Measurements from ENCODE around the gene NUP43.

DNA sequence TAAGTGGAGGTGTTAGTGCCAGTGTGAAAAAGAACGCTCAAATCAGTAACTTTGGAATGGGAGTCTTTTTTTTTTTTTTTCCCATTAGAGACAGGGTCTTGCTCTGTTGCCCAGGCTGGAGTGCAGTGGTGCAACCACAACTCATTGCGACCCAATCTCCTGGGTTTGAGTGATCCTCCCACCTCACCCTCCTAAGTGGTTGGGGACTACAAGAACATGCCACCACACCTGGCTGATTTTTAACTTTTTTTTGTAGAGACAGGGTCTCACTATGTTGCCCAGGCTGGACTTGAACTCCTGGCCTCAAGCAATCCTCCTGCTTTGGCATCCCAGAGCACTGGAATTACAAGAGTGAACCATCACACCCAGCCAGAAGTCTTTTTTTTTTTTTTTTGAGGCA lies 48.2 kb downstream of the NUP43 start:
- TF ChIP-seq POLR2AphosphoS5 (IDR thresholded peaks at IDR 0.05; ENCODE audit: low read depth, low read length) = no peak
- no peak for TF ChIP-seq ZFP36 (IDR thresholded peaks at IDR 0.05; ENCODE audit: borderline replicate concordance, low read depth, low read length, partially characterized antibody)
- no peak for TF ChIP-seq CBX1 (IDR thresholded peaks at IDR 0.05; ENCODE audit: low read depth)
- TF ChIP-seq ZNF782 (CRISPR knock-in tag; IDR thresholded peaks at IDR 0.05; ENCODE audit: borderline replicate concordance) = no peak
- TF ChIP-seq MAZ (IDR thresholded peaks at IDR 0.05; ENCODE audit: borderline replicate concordance, low read depth, low read length) = no peak
- no peak for TF ChIP-seq MAZ (CRISPR knock-in tag; IDR thresholded peaks at IDR 0.05; ENCODE audit: low read depth)
- TF ChIP-seq CTCF (CRISPR knock-in tag; IDR thresholded peaks at IDR 0.05) = no peak
- TF ChIP-seq, protein P1, sequence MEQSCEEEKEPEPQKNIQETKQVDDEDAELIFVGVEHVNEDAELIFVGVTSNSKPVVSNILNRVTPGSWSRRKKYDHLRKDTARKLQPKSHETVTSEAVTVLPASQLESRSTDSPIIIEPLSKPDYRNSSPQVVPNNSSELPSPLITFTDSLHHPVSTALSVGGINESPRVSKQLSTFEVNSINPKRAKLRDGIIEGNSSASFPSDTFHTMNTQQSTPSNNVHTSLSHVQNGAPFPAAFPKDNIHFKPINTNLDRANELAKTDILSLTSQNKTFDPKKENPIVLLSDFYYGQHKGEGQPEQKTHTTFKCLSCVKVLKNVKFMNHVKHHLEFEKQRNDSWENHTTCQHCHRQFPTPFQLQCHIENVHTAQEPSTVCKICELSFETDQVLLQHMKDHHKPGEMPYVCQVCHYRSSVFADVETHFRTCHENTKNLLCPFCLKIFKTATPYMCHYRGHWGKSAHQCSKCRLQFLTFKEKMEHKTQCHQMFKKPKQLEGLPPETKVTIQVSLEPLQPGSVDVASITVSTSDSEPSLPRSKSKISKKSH (CRISPR knock-in tag; IDR thresholded peaks at IDR 0.05; ENCODE audit: borderline replicate concordance) = no peak
- TF ChIP-seq, protein P2, sequence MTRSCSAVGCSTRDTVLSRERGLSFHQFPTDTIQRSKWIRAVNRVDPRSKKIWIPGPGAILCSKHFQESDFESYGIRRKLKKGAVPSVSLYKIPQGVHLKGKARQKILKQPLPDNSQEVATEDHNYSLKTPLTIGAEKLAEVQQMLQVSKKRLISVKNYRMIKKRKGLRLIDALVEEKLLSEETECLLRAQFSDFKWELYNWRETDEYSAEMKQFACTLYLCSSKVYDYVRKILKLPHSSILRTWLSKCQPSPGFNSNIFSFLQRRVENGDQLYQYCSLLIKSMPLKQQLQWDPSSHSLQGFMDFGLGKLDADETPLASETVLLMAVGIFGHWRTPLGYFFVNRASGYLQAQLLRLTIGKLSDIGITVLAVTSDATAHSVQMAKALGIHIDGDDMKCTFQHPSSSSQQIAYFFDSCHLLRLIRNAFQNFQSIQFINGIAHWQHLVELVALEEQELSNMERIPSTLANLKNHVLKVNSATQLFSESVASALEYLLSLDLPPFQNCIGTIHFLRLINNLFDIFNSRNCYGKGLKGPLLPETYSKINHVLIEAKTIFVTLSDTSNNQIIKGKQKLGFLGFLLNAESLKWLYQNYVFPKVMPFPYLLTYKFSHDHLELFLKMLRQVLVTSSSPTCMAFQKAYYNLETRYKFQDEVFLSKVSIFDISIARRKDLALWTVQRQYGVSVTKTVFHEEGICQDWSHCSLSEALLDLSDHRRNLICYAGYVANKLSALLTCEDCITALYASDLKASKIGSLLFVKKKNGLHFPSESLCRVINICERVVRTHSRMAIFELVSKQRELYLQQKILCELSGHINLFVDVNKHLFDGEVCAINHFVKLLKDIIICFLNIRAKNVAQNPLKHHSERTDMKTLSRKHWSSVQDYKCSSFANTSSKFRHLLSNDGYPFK (CRISPR knock-in tag; IDR thresholded peaks at IDR 0.05; ENCODE audit: borderline replicate concordance) = no peak
- TF ChIP-seq SNAPC2 (CRISPR knock-in tag; IDR thresholded peaks at IDR 0.05) = no peak
- TF ChIP-seq, protein P3, sequence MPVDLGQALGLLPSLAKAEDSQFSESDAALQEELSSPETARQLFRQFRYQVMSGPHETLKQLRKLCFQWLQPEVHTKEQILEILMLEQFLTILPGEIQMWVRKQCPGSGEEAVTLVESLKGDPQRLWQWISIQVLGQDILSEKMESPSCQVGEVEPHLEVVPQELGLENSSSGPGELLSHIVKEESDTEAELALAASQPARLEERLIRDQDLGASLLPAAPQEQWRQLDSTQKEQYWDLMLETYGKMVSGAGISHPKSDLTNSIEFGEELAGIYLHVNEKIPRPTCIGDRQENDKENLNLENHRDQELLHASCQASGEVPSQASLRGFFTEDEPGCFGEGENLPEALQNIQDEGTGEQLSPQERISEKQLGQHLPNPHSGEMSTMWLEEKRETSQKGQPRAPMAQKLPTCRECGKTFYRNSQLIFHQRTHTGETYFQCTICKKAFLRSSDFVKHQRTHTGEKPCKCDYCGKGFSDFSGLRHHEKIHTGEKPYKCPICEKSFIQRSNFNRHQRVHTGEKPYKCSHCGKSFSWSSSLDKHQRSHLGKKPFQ (CRISPR knock-in tag; IDR thresholded peaks at IDR 0.05; ENCODE audit: insufficient replicate concordance) = no peak
- TF ChIP-seq ZNF597 (CRISPR knock-in tag; IDR thresholded peaks at IDR 0.05) = no peak
- TF ChIP-seq NFE2L1 (CRISPR knock-in tag; IDR thresholded peaks at IDR 0.05; ENCODE audit: borderline replicate concordance) = no peak

Data from HepG2 (cell line).